Measurements from ENCODE around the gene HMX3.
"Not testable (repeated sequence)": the region's sequence is repeated elsewhere in the genome, so short reads cannot be mapped to it uniquely, and the experiment has no call there.

The HMX3 gene

DNA sequence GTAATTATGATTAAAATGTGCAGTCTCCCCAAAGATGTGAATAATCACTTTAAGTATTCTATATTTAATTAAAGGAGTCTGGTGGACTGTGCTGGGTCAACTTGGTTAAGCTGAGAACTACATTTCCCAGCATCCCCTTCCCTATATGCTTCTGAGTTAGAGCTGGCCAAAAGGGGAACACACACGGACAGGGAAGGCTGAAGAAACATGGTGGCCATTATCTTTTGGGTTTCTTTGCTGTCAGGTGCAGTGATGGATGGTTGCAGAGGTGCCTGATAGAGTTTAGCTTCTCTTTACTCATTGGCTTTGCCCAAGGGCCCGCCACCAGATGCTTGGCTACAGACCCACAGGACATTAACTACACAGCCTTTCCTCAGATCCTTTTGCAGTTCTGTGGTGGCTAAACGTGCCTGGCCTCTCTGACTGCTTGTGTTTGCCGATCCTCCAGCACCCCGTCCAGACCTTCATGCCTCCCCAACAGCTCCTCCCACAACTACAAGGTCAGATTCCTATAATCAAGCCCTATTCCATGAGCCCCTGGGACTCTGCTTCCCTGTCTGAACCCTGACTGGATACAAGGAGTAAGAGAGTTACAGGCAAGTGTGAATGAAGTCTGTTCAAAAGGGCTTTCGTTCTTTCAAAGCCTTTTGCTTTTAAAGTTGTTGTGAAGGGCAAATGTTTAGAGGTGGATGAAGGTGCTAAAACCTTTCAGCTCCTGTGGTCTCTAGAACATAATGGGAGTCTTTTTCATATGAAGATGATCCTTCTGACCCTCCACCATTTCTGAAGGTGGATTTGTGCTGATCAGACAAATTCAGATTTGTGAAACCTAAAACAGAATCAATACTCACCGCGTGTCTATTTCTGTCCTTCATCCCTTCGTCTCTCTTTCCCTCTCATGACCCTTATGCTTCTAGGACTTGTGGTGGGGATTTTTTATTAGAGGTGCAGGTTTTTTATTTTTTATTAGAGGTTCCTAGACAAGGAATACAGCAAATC, 39.9 kb downstream of the HMX3 start:
- no peak for FAIRE-seq

GRCh38 chr10:123178390-123178789, 42.6 kb downstream of the HMX3 start:
- not testable (repeated sequence) for FAIRE-seq

DNA sequence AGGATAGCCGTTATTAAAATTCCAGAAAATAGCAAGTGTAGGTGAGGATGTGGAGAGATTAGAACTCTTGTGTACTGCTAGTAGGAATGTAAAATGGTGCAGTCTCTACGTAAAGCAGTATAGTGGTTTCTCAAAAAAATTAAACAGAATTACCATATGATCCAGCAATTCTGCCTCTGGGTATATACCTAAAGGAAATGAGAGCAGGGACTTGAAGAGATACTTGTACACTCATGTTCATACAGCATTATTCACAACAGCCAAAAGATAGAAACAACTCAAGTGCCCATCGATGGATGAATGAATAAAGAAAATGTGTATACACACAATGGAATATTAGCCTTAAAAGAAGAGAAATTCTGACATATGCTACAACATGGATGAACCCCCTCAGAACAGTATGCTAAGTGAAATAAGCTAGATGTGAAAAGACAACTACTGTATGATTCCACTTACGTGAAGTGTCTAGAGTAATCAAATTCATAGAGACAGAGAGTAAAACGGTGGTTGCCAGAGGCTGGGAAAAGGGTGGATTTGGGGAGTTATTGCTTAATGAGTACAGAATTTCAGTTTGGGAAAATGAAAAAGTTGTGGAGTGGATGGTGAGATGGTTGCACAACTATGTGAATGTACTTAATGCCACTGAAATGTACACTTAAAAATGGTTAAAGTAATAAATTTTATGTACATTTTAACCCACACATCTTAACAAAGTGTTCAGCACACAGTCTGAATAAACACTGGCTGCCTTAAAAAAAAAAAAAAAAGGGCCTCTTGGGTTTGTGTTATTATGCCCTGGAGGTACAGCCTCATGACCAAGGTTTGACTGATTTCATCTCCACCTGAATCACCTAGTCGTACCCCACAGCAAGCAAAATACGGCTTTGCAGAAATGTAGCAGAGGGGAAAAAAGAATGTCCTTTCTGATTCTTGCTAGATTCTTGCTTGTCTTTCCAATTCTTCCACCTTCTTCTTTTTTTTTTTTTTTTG, 44.6 kb downstream of the HMX3 start:
- FAIRE-seq, result no peak

DNA sequence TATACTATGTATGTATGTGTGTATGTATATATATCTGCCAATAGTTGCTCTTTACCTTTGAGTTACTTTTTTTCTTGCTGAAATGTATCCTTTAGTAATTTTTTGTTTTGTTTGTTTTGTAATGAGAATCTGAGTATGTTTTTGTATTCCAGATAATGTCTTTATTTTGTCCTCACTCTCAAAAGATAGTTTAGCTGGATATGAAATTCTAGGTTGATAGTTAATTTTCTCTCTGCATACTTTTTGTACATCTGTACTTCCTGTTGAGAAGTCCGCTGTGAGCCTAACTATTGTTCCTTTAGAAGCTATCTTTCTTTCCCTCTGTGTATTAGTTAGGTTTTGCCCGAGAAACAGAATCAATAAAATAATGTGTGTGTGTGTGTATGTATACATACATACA, 48.0 kb downstream of the HMX3 start:
- no peak for FAIRE-seq

- no peak for FAIRE-seq
Measured at GRCh38 chr10:123187781-123188180, 52.0 kb downstream of the HMX3 start.

Data from endometrium (tissue), 2 donors.